ENCODE data around the gene ASCL5.
"Not testable (repeated sequence)": the region's sequence is repeated elsewhere in the genome, so short reads cannot be mapped to it uniquely, and the experiment has no call there.

ASCL5 gene, protein sequence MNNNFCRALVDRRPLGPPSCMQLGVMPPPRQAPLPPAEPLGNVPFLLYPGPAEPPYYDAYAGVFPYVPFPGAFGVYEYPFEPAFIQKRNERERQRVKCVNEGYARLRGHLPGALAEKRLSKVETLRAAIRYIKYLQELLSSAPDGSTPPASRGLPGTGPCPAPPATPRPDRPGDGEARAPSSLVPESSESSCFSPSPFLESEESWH

DNA sequence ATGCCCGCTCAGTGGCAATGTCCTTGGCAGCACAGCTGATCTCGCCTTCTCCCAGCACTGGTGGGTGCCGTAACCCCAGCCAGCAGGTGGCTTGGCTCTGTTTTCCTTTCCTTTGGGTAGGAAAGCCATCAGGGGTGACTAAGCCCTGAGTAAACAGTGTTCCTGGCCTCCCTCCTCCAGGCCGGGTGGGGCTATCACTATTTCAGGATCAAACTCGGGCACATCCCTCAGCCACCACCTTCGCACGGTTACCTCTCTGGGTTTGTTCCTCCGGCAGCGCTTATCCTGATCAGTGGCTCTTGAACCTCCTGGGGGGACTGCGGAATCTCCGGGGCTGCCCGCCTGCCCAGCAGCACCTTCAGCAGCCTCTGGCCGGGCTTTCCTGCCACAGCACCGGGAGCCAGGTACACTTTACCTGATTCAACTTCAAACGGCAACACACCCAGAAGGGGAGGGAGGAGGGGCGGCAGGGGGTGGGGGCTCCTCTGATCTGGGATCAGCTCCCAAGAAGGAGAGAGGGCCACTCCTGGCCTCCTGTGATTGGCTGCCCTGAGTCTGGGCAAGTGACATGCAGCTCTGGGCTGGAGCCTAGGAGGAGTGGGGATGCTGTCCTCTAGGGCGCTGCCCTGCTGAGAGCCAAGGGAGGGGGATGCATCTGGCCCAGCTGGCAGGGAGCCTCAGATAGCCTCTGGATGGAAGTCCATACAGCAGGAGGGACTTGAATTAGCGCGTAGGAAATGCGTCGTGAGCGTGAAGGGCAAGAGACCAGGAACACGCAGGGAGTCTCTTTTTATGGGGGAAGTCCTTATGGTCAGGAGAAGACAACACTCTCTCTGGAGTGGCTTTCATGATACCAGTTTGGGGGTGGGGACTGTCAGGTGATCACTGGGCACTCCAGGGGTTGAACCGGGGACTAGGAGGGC lies at the start of gene ASCL5:
ASCL5 (minus strand) TSS at position 353 of the 923 bp plus-strand sequence. CDS start 11,812 bp downstream, outside the sequence.
- DNase-seq (ENCODE audit: insufficient read length, low spot score) = no peak
- FAIRE-seq = no peak

DNA sequence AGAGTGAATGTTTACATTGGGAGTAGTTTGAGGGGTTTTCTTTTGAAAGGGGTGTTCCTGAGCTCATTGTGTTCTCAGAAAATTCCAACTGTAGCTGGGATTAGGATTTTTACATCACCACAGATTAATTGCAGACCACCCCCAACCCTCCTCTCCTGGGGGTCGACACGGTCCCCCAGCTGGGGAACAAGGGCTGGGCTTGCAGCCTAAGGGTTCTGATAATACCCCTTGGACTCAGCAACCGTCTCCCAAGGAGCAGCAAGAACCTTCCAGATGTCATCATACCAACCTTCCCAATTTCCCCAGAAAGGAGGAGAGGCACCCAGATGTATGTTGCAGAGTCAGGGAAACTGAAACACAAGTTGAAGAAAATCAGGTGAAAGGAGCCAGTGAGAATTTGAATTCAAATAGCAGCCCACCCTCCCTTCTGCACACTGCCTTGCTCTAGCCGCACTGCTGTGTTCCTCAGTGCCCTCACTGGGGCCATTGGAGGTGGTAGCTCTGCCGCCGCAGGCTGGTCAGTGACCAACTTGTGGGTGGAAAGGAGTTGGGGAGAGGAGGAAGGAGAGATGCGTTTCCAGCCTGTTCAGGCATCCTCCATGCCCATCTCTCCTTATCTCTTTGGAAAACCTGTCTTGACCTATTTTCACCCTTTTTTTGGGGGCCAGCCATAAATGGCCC lies 49.0 kb upstream of the ASCL5 start:
- FAIRE-seq (no peak), DNase-seq (ENCODE audit: insufficient read length, low spot score) (no peak)

GRCh38 chr1:201173736-201174135 lies 46.8 kb upstream of the ASCL5 start:
- no peak for DNase-seq (ENCODE audit: insufficient read length, low spot score)
- no peak for FAIRE-seq

DNA sequence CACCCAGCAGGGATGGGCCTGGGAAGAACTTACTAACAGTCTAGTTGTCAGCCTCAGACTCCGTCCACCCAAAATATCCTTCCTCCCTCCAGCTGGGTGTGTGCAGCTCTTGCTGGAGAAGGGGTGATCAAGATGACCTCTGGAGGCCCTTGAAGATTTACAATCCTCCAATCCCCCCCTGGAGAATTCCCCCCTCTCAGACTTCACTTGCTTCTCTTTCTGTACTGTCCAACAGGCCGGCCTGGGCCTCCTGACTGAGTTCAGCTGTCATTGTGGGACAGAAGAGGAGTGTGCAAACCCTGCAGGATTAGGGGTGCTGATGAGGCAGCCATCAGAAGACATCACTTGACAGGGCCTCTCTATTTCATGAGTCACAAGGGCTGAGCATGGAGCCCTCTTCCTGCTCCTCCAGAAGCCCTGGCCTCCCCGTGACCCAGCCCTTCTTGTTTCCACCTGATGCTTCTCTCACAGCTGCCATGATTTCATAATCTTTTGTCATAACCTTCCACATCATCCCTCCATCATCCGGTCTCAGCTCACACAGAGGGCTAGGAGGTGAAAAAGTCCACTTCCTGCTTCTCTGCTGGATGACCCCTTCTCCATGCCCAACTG lies 46.1 kb upstream of the ASCL5 start:
- DNase-seq (ENCODE audit: insufficient read length, low spot score) = no peak
- FAIRE-seq = no peak

DNA sequence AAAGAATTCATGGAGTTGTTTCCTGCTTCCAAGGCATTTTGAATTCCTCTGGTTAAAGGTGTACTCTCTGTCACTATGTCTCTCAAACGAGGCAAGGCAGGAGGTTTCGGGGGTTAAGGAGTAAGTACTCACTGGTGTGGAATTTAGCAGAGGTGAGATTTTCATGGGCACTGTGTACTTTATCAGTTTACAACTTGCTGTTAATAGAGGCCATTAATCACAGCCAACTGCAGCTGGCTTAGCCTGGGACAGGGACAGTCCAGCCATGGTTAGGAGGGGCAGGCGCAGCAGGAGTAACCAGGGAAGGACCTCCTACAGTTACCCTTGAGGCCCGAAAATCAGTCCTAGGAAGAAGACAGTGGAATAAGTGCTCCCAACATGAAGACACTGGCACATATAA lies 45.3 kb upstream of the ASCL5 start:
- DNase-seq (ENCODE audit: insufficient read length, low spot score) (no peak), FAIRE-seq (no peak)

DNA sequence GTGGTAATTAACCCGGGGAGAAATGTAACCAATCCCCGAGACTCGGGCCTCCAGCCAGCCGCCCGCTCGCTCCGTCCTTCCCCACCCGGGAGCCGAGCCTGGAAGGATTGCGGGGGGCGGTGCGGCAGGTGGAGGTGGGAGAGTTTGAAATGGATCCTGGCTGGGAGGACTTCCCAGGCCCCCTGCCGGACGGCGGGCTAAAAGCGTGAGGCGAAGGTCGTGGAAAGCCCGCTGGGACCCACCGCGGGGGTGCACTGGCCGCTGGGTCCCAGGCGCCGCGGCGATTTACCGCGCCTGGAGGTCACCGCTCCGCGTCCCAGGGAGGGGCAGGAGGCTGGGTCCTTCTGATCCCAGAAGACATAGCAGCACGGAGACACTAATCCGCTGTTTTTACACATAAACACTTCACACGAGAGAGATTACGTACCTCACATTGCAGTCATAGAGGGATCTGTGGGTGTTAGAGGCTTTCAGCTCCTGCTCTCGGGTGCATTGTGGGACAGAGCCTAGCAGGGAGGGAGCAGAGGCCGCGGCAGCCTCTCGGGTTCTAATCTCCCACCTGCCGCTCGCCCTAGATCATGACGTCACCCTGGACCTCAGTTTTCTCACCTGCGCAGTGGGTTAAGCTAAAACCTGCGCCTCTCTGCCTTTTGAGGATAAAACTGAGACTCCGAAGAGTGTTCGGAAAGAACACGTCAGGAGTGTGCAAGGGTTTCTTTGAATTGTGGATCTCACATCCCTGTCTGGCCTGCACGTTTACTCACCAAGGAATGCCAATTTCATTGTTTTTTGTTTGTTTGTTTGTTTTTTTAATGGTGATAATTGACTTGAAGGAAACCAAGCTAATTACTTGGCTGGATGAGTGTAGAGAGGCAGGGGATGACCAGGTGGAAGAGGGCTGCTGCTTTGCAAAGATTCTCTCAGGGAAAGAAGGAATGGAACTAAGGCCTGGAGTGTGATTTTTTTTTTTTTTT lies 44.4 kb upstream of the ASCL5 start:
- peak; percentile 65 for FAIRE-seq
- DNase-seq (ENCODE audit: insufficient read length, low spot score) = peak; percentile 40

DNA sequence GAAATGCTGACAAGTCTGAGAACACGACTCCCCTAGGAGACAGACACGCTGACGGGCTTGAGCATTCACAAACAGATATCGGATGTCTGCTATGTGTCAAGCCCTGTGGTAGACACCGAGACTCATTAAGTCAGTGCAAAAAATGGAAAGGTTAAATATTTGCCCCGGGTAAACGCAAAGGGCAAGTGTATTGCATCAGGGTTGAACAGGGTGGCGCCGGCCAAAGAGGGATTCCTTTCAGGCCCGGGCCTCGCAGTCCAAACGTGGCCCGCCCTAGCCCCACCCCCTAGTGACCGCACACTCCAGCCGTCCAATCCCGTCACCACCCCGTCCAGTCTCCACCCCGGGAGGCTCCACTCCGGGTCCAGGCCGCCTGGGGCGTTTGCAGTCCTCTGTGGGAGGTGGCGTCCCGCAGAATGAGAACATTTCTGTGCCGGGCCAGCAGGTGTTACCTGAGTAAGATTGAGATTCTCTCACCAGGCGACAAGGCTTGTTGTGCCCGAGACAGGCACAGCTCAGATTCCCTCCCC lies 43.6 kb upstream of the ASCL5 start:
- FAIRE-seq (peak; percentile 97), DNase-seq (ENCODE audit: insufficient read length, low spot score) (peak; percentile 83)

DNA sequence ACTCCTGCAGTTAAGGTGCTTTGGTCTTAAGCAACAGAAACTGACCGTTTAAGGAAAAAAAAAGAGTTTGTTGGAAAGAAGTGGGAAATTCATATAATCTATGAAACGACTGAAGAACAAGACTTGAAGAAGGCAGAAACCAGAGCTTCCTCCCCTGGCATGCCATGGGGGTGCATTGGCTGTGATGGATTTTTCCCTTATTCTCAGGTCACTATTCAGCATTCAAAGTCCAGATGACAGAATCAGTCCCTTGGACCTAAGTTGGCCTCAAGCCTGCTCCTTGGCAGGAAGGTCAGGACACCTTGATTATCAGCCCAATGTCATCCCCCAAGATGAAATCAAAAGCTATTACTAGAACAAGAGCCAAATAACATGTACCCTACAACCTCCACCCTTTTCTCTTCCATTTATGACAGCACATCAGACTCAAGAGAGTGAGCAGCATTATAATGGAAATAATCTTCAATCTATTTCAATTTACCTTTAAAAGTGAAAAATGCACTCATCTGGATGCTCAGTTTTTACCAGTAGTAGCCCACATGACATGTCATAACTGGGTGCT lies 43.1 kb upstream of the ASCL5 start:
- FAIRE-seq = no peak
- no peak for DNase-seq (ENCODE audit: insufficient read length, low spot score)

- FAIRE-seq (no peak), DNase-seq (ENCODE audit: insufficient read length, low spot score) (no peak)
These were observed 42.2 kb upstream of the ASCL5 start for GRCh38 chr1:201169203-201169602.

DNA sequence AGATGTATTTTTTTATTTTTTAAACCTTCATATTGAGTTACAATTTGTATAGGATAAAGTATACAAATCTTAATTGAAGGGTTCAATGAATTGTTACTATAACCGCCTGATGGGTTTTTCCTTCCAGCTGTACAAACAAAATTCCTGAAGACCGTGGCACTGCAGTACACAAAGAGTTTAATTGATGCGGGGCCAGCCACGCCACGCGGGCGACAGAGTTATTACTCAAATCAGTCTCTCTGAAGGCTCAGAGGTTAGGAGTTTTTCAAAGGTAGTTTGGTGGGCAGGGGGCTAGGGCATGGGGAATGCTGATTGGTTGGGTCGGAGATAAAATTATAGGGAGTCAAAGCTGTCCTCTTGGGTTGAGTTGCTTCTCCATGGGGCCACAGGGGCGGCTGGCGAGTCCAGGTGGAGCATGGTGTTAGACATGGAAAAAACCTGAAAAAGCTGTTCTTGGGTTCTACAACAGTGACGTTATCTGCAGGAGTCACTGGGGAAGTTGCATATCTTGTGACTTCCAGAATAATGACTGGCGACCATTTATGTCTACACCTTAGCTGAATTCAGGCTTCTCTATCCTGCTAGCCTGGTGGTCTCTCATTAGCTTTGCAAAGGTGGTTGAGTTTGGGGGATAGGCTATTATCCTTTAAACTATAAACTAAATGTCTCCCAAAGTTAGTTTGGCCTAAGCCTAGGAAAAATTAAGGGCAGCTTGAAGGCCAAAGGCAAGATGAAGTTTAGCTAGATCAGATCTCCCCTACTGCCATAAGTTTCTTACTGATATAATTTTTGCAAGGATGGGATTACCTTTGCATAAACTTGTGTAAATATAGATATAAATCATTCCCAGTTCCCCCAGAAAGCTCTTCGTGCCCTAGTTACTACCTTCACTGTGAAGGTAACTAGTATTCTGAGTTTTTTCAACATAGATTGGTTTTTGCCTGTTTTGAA lies 40.3 kb upstream of the ASCL5 start:
- DNase-seq (ENCODE audit: insufficient read length, low spot score) (no peak), FAIRE-seq (no peak)

- FAIRE-seq = no peak
- no peak for DNase-seq (ENCODE audit: insufficient read length, low spot score)
These were observed 37.7 kb upstream of the ASCL5 start for GRCh38 chr1:201164645-201165044.

GRCh38 chr1:201163707-201164106 lies 36.7 kb upstream of the ASCL5 start:
- DNase-seq (ENCODE audit: insufficient read length, low spot score) (no peak), FAIRE-seq (no peak)

DNA sequence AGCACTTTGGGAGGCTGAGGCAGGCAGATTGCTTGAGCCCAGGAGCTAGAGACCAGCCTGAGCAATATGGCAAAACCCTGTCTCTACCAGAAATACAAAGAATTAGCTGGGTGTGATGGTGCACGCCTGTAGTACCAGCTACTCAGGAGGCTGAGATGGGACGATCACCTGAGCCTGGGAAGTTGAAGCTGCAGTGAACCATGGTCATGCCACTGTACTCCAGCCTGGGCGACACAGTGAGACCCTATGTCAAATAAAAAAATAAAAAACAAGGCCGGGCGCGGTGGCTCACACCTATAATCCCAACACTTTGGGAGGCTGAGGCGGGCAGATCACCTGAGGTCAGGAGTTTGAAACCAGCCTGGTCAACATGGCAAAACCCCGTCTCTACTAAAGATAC lies 36.1 kb upstream of the ASCL5 start:
- not testable (repeated sequence) for FAIRE-seq; DNase-seq (ENCODE audit: insufficient read length, low spot score)

GRCh38 chr1:201157949-201158348 lies 31.0 kb upstream of the ASCL5 start:
- no peak for DNase-seq (ENCODE audit: insufficient read length, low spot score)
- FAIRE-seq = no peak

- FAIRE-seq (no peak), DNase-seq (ENCODE audit: insufficient read length, low spot score) (no peak)
These were observed 29.8 kb upstream of the ASCL5 start for GRCh38 chr1:201156819-201157218.

DNA sequence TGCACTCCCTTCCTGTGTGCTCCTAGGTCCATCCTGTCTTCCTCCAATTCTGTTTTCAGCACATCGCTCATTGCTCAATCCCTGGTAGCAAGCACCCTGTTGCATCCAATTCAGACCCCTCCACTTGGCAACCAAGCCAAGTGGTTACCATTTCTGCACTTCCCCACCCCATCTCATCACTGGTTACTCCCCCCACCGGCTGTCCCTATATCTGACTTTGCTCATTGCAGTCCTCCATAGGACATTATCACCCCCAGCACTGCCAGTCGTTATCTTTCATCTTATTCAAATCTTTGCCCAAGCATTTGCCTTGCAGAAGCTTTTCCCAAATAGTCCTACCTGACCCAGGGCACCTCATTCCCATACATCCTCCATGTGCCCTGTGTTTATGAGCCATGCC lies 29.4 kb upstream of the ASCL5 start:
- FAIRE-seq = no peak

GRCh38 chr1:201155354-201155753 lies 28.4 kb upstream of the ASCL5 start:
- DNase-seq (ENCODE audit: insufficient read length, low spot score) (no peak), FAIRE-seq (no peak)

More for the DNA sequence above, 29.4 kb upstream of the ASCL5 start:
- no peak for DNase-seq (ENCODE audit: insufficient read length, low spot score)

Data from GM19239 (cell line).